Measurements from ENCODE around the gene MTF1.

Gene MTF1

DNA sequence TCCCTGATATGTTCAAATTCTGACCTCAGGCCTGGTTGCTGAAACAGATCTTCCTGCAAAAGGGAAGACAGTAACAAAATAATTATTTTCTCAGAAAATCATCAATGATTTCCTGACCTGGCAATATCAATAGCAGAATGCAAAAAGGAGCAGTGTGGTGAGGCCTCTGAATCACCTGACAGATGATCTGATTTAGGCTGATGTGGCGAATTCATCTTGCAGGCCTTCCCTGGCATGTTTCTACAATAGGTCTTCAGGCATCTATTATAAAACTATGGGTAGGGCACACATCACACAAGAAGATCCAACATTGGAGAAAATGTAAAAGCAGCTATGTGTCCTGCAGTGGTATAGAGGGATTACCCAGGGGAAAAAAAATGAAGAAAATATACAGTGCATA is 7.1 kb upstream of the MTF1 start:
- no peak for DNase-seq

DNA sequence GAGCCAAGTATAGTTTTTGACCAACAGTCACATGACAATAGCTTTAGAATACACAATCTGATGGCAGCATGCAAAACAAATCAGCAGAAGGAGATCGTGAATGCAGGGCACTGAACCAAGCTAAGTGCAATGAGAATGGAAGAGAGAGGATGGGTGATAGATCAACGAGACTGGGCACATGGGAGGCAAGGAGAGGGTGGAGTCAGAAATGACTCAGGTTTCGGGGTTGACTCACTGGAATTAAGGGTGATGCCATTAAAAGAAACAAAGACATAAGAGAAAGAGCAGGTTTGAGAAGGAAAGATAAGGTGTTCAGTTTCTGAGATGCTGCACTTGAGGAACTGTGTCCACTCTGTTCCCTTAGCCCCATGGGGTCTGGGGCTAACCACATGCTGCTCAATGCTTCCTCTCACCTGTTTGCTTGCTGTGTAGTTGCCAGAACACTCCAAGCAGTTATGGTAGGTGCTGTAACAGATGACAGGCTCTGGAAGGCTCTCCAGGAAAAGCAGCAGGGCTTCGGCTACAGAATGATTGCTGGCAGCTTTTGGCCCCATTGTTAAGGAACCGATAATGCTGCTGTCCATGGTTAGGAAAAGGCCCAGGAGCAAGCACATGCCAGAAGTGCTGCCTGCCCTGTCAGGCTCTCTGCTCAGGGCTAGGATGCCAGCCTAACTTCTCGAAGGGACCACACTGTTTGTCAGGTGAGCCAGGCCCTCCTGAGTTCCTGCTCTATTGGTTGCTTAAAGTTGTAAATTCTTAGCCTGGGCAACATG is 6.1 kb upstream of the MTF1 start:
- no peak for DNase-seq

DNA sequence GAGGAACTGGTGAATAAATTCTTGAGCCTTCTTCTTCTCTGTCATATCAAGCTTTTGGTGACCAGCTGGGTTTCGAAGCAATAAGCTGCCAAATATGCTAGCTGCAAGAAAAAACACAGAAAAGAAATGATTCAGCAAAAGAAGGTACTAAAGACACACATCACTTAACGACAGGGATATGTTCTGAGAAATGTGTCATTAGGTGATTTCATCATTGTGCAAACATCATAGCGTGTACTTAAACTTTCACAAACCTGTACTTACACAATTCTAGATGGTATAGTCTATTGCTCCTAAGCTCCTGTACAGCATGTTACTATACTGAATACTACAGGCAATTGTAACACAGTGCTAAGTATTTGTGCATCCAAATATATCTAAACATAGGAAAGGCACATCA is 2.9 kb upstream of the MTF1 start:
- DNase-seq: no peak

DNA sequence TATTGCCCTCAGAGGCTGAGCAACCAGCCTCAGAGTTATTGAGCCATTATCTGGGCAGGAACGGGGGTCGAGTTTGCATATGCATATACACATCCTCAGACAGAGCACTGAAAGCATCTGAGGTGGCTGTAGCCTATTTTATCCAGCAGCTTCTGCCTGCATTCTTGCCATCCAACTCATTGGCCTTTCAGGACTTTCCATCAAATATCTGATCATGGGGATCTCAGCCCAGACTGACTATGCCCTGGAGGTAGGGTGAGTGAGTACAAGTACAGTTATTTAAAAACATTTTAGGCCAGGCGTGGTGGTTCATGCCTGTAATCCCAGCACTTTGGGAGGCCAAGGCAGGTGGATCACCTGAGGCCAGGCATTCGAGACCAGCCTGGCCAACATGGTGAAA is 1.8 kb upstream of the MTF1 start:
- DNase-seq: no peak

DNA sequence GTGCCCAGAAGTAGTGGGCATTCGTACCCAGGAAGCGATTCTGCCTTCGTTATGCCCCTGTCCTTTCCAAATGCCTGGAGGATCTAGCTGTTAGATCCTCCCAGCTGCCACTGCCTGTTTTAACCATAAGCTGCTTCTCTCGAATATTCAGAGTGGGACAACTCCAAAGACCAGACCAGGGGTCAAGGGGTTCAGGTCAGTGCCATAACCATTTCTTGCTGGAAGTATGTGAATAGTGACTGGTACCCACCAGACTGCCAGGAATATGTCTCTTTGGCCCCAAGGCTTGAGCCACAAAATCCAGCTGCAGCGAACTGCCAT is 914 bp upstream of the MTF1 start:
- DNase-seq: no peak

DNA sequence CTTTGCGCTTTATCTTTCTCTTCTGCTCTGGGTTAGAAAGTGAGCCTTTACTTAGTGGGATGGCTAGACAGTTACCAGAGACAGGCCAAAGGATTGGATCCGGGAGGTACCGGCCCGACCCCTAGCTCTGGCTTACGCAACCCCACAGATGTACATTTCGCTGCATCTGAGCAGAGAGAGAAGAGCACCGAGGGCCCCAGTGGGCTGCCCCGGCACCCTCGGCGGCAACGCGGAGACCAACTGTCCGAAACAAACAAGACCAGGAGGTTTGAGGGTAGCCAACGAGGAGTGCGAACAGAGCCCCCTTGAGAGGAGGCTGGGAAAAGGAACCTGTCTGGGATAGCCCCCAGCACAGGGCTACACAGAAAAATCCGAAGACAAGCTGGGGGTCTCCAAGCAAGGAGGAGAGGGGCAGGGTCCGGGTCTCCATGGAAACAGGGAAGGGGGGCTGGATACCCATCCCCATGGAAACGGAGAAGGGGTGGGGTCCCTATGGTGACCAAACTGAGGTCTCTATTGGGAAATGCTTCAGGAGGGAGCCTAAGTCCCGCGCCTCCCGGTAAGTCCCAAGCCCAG is 373 bp downstream of the MTF1 start:
- DNase-seq: peak; percentile 87

DNA sequence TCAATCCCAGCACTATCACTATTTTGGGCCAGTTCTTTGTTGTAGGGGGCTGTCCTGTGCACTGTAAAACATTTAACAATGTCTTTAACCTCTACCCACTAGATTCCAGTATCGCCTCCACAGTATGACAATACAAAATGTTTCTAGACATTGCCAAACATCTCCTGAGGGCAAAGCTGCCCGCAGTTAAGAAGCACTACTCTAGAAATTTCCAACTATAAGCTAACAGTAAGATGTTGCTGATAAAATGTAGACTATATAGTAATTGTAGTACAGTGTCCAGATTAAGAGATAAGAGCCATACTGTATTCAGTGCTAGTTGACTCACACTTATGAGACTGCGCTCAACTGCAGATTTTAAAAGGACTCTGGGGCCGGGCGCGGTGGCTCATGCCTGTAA is 5.0 kb downstream of the MTF1 start:
- DNase-seq: no peak

DNA sequence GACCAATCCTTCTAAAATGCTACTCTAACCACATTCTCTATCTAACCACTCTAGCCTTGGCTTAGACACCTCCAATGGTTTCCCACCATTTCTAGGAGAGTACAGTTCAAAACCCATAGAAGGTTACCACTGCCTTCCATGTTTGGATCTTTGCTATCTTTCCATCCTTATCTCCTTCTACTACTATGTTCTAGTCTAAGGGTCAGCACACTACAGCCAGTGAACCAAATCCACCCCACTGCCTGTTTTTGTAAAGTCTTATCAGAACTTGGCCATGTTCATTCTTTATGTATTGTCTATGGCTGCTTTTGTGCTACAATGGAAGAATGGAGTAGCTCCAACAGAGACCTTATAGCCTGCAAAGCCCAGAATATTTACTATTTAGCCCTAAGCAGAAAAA is 6.2 kb downstream of the MTF1 start:
- DNase-seq: no peak

DNA sequence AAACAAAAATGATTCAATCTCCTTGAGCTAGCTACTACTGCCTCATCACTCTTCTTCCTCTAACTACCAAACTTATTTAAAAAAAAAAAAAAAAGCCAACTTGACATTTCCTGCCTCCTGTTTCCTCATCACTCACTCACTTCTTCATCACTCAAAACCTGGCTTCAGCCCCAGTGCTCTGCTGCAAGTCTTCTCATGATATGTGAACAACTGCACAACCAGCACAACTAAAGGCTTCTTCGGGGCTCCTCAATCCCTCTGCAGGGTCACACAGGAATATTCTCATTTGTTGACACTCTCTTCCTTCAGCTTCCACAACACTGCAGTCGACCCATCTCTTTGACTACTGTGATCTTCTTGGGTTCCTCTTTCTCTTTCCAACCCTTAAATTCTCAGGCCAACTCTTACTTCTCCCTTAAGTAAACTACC is 7.6 kb downstream of the MTF1 start:
- DNase-seq: no peak

DNA sequence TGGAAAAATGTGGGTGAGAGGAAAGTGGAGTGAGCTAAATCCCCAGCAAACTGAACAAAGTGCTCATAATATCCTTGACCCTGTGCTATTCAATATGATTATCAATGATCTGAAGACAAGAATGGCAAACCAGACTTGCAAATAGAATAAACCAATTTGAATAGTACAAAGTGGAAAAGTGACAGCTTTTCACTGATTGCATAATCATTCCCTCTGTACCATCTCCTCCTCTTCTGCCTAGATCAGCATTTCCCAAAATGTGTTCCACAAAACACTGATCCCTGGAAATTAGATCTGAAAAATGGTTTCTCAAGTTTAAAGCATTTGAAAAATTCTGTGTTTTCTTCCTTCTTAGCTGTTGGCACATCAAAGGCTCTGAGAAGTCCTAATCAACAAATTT is 8.1 kb downstream of the MTF1 start:
- DNase-seq: no peak

DNA sequence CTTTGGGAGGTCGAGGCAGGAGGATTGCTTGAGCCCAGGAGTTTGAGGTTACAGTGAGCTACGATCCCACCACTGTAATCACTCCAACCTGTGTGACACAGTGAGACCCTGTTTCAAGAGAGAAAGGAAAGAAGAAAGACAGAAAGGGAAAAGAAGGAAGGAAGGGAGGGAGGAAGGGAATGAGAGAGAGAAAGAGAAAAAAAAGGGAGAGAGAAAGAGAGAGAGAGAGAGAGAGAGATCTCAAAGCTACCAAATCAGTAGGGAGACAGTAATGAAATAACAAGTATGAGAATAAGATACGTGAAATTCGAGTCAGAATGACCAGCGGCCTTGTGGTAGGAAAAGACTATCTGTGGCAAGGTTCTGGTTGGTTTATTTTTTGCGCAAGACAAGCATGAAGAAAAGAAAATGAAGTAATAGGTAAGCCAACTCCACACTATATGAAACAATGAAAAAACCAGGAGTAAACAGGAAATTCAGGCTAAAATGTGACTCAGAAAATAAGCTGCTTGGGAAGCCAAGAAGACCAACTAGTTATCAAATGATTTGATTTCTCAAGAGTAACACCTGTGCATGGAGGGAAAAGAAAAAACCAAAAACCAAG is 8.9 kb downstream of the MTF1 start:
- no peak for DNase-seq

DNA sequence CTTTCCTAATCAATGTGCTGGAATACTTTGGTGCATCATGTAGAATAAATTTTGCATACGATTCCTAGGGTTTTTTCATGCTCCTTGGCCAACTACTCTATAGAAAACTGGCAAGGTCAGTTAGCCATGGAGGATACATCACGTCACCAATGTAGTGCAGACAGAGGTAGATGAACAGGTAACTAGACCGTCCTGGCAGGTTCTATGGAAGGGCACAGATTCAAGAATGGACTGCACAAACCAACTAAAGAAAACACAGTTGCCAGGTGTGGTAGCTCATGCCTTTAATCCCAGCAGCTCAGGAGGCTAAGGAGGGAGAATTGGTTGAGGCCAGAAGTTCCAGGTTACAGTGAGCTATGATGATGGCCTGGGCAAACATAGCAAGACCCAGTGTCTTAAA is 9.9 kb downstream of the MTF1 start:
- DNase-seq: no peak

DNA sequence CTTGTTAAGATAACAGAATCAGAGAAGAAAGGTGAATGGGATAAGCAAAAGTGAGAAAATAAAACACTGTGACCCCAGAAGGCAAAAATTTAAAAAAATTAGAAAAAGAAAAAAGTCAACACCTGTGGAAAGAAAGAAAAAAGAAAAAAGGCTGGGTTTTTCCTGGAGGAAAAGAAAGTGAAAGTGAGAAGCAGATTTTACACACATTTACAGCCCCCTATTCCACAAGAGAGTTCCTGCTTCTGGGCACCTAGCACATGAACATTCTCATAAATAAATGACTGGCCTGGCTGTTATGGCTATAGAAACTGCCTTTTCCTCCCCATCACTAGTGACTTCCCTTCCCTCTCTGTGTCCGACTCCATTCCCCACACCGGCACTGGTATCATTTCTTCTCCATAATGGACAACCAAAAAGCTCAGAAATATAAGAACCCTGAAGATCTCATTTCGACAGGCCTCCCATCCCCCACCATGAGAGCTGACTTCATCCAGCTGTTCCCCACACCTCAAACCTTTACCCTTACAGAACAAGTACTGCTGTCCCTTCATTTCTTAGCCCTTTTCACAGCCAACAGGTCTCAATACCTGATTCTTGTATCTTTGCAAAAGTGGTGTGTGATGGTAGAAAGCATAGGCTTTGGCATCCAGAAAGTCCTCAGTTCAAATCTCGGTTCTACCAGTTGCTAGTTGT is 12.6 kb downstream of the MTF1 start:
- no peak for DNase-seq

DNA sequence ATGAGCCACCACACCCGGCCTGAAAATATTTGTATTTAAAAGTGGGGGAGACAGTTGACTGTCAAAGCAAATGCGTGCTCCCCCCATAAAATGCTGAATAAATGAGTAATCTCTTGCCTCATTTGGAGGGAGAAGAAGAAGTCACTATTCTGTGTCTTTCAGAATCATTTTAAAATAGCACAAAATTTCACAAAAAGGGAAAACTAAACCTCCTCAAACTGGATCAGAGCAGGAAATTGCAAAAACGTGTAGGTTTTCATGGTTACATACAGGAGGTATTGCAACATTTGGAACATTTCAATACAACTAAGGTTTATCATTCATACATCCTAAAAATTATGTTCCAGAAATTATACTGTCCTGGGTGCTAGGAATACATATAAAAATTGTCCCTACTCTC is 13.6 kb downstream of the MTF1 start:
- DNase-seq: no peak

DNA sequence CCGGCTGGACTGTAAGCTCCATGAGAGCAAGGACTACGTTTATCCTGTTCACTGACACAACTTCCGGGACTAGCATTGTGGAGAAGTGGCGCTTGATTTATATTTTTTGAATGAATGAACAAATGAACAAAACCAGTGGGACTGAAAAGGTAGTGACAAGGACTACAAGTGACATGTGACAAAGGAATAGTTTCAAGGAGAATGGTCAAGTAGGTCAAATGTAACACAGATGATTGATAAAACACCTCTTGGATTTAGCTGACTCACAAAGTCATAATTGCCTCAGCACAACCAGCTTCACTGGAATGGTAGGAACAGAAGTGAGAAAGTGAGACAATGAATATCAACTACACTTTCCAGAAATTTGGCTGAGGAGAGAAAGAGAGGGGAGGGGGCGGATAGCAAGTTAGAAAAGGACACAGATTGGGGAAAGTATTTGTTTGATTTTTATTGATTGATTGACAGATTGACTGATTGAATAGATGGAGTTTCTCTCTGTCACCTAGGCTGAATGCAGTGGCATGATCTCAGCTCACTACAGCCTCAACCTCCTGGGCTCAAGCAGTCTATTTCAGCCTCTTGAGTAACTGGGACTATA is 14.2 kb downstream of the MTF1 start:
- no peak for DNase-seq

DNA sequence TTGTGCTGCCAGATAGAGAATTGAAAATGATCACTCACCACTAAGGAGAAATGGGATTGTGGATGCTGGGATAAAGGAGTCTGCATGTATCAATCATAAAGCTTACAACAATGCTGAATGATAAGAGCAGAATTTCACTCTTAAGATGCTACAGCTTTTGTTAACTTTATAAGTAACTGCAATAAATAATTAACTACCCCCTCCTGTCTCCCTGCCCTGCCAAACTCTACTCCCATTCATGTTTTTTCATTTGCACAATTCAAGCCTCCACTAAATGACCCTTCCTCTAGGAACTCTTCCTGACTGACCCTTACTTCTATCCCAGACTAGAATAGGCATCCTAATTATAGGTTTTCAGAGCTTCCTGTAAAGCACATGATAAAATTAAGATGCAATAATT is 14.9 kb downstream of the MTF1 start:
- no peak for DNase-seq

DNA sequence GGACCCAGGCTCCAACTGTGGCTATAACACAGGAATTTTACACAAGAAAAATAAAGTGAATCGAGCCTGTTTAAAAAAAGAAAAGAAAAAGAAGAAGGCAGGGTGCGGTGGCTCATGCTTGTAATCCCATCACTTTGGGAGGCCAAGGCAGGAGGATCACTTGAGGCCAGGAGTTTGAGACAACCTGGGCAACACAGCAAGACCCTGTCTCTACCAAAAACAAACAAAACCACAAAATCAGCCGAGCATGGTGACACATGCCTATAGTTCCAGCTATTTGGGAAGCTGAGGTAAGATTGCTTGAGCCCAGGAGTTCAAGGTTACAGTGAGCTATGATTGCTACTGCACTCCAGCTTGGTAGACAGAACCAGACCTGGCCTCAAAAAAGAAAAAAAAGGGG is 17.7 kb downstream of the MTF1 start:
- DNase-seq: no peak

DNA sequence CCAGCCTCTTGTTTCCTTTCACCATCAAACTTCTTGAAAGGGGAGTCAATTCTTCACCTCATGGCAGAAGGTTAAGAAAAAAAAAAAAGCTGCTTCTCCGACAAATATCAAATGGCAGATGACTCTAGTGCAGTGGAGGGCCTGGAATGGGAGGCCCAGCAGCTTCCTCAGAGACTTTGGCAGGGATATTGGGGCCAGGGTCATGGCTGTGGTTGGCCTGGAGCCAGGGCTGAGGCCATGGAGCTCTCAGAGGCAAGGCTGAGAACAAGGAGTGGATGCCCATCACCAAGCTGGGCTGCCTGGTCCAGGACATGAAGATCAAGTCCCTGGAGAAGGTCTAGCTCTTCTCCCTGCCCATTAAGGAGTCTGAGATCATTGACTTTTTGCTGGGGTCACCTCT is 18.7 kb downstream of the MTF1 start:
- DNase-seq: no peak

DNA sequence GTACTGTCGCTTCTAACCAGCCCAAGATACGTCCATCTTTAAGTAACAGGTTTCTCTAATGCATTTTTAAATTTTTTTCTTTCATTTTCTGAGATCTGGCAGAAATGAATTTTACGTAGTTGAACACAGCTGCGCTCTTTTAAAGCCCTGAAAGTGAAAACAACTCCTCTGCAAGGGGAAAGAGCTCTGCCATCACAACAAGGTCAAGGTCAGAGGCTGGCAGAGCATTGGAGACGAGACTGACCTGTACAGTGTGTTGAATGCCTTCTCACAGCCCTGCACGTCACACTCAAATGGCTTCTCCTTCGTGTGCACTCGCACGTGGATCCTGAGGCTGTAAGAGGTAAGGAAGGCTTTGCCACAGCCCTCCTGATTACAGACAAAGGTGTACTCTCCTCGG is 19.7 kb downstream of the MTF1 start:
- DNase-seq: no peak

DNA sequence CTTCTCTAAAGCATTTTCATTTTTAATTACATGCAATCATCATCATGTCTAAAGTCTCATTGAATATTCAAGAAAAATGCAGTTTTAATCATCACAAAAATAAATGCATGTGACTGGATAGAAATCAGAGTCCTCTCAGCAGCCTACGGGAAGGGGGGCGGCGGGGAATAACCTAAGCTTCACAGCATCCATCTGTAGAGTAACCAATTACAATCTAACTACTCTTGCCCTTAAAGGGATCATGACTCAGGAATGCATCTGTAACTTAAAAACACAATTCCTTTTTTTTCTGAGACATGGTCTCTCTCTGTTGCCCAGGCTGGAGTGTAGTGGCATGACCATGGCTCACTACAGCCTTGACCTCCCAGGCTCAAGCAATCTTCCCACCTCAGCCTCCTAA is 22.6 kb downstream of the MTF1 start:
- no peak for DNase-seq

DNA sequence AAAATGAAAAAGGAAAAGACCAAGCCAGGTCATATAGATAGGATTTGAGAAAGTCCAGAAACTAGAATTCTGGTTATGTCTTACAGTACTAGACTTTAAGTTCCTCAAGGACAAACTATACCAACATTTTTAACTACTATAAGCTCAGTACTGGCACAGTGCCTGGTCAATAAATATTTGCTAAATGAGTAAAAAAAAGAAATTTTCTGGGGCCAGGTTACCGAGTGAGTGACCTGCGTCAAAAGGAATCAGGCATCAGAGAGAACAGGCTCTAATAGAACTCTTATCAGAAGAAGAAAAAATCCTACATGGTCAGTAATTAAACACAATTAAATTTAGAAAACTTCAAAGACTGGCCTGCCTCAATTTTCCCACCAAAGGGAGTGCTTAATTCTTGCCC is 27.6 kb downstream of the MTF1 start:
- no peak for DNase-seq

DNA sequence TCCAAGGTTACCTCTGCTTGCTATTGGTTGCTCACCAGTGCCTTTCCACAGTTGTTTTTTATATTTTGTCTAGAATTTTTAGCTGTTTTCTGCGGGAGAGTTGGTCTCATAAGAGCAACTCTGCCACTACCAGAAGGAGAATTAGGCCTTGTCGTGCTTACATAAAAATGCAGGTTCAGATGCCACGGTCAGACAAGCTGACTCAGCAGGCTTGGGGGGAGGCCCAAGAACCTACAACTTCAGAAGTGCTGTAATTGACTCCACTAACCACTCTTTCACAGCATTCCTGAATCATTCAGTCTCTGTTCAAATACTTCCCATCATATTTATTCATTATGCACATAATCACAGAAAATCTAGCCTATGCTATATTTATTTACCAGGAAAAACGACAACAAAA is 28.3 kb downstream of the MTF1 start:
- no peak for DNase-seq

DNA sequence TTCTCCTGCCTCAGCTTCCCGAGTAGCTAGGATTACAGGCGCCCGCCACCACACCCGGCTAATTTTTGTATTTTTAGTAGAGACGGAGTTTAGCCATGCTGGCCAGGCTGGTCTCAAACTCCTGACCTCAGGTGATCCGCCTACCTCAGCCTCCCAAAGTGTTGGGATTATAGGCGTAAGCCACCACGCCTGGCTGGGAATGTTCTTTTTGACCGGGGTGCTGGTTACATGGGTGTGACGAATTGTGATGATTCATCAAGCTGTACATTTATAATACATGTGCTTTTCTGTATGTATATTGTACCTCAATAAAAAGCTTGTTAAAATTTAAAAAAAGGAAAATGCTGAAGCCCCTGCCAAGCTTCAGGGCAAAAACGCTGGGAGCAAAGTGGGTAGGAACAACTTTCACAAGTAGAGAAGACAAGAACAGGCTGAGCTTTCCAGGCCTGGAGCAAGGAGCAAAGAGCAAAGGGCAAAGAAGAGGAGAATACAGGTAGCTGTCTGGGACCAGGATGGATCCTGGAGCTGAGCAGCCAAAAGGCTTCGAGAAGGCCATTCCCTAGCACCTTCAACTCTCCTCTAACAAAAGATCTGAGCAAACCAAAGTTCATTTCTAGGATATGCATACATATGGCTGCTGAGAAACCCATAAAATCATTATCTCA is 30.9 kb downstream of the MTF1 start:
- no peak for DNase-seq
